Vagina (tissue), 2 donors: ENCODE measurements around the gene DENND1C.

Source experiments
- POLR2A ChIP-seq, 2 donors: fragments of 450-650 bp; IDR thresholded peaks; one replicate each; pipeline ENCODE4 v1.6.1; 2017; ENCODE audit warnings: antibody characterized with exemption in 2 of 2, mild to moderate bottlenecking in 2 of 2, moderate library complexity in 2 of 2
- POLR2AphosphoS5 ChIP-seq, 2 donors: sonication (generic); formaldehyde crosslinking; IDR thresholded peaks; one replicate each; pipeline ENCODE4 v1.9.0; 2017; ENCODE audit warnings: antibody characterized with exemption in 2 of 2, mild to moderate bottlenecking in 2 of 2, low read depth in 1 of 2; ENCODE audit not compliant: insufficient read depth in 1 of 2
- TF ChIP-seq, protein P1 (sequence below), 3 experiments: fragments of 450-650 bp in 2 of 3; fragments of 200-600 bp in 1 of 3; sonication (generic) in 1 of 3; IDR thresholded peaks; one replicate each; pipeline ENCODE4 v1.5.1; 2017 to 2019; ENCODE audit warnings: antibody characterized with exemption in 3 of 3, mild to moderate bottlenecking in 2 of 3, moderate library complexity in 2 of 3

DNA sequence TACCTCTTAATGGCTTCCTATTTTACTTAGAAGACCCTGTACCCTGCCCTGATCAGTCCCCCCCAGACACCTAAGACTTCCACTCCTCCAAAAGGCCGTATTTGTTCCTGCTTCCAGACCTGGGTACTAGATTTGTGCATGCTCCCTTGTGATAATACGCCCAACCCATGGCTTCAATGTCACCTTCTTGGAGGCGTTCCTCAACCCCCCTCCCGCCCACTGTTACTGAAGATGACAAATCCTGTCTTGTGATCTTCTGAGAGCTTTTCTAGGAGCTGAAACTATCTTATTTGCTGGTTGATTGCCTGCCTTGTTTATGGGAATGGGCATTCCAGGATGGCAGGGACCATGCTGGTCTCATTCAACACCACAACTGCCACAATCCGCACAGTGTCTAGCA is 31.4 kb downstream of the DENND1C start:
- TF ChIP-seq, protein P1, sequence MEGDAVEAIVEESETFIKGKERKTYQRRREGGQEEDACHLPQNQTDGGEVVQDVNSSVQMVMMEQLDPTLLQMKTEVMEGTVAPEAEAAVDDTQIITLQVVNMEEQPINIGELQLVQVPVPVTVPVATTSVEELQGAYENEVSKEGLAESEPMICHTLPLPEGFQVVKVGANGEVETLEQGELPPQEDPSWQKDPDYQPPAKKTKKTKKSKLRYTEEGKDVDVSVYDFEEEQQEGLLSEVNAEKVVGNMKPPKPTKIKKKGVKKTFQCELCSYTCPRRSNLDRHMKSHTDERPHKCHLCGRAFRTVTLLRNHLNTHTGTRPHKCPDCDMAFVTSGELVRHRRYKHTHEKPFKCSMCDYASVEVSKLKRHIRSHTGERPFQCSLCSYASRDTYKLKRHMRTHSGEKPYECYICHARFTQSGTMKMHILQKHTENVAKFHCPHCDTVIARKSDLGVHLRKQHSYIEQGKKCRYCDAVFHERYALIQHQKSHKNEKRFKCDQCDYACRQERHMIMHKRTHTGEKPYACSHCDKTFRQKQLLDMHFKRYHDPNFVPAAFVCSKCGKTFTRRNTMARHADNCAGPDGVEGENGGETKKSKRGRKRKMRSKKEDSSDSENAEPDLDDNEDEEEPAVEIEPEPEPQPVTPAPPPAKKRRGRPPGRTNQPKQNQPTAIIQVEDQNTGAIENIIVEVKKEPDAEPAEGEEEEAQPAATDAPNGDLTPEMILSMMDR (IDR thresholded peaks at IDR 0.05): no peak
- TF ChIP-seq POLR2A (IDR thresholded peaks at IDR 0.05): no peak
- TF ChIP-seq POLR2AphosphoS5 (IDR thresholded peaks at IDR 0.05; ENCODE audit: insufficient read depth in 1 of 2, low read depth in 1 of 2): no peak
